Nephron progenitor cell (in vitro differentiated cells): Measurements from ENCODE around the gene KDM1A.

ENCODE experiments used
- DNase-seq: peaks from one replicate; pipeline ENCODE4 v3.0.0; 2021
- H3K27ac Mint-ChIP-seq: 2 replicates; pipeline ENCODE4 v1.8.0; 2021; ENCODE audit warnings: mild to moderate bottlenecking, moderate library complexity, mixed read lengths
- H3K27me3 Mint-ChIP-seq: 2 replicates; pipeline ENCODE4 v1.8.0; 2021; ENCODE audit warnings: mild to moderate bottlenecking, low read depth, mixed read lengths; ENCODE audit not compliant: poor library complexity
- H3K36me3 Mint-ChIP-seq: 2 replicates; pipeline ENCODE4 v1.8.0; 2021; ENCODE audit warnings: low read depth, mixed read lengths
- H3K4me1 Mint-ChIP-seq: 2 replicates; pipeline ENCODE4 v1.8.0; 2021; ENCODE audit warnings: mixed read lengths
- H3K4me3 Mint-ChIP-seq: 2 replicates; pipeline ENCODE4 v1.8.0; 2021; ENCODE audit warnings: mild to moderate bottlenecking, moderate library complexity, mixed read lengths
- H3K9me3 Mint-ChIP-seq: 2 replicates; pipeline ENCODE4 v1.8.0; 2021; ENCODE audit warnings: mild to moderate bottlenecking, moderate library complexity, mixed read lengths
- CTCF ChIP-seq: fragments of 200-600 bp; sonication (generic); IDR thresholded peaks from 2 replicates; pipeline ENCODE4 v1.5.0; 2021; ENCODE audit warnings: antibody characterized with exemption

The KDM1A gene

DNA sequence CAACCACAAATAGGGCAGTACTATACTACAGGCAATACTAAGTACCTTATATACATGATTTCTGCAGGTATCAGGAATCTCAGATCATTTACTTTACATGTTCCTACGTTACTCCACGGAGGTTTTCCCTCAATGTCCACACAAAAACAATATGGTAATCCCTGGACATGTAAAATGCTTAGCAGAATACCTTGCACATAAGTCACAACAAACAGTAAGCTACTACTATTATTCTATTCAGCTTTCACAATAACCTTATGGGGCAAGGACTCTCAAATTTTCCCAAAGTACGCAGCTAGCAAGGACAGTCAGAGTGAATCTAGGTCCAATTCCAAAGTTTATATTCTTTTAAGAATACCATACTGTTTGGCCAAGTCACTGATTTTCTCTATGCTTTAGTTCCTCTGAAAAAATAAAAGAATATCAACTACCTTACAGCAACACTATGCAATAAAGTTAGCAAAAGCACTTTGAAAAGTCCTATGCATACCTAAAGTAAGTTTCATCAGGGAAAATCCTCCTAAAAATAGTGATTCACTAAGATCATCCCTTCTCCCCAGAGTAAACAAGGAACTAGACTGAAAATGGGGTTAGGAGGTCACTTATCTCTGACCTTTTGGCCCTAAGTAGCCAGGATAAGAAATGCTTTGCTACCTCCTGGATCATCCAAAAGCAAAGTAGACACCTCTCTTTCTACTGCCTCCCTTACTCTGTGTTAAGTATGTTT is 82.0 kb downstream of the KDM1A start:
- no peak overlapping the region for H3K4me3 Mint-ChIP-seq
- H3K27ac Mint-ChIP-seq, result no peak overlapping the region
- H3K27me3 Mint-ChIP-seq, result no peaks in the 10 kb centered on the region
- no peak for DNase-seq
- H3K4me1 Mint-ChIP-seq, result peaks cover 28% of the 10 kb centered on the region
- peaks cover 20% of the 10 kb centered on the region for H3K36me3 Mint-ChIP-seq
- no peak for TF ChIP-seq CTCF
- peaks cover under 1% of the 10 kb centered on the region for H3K9me3 Mint-ChIP-seq

DNA sequence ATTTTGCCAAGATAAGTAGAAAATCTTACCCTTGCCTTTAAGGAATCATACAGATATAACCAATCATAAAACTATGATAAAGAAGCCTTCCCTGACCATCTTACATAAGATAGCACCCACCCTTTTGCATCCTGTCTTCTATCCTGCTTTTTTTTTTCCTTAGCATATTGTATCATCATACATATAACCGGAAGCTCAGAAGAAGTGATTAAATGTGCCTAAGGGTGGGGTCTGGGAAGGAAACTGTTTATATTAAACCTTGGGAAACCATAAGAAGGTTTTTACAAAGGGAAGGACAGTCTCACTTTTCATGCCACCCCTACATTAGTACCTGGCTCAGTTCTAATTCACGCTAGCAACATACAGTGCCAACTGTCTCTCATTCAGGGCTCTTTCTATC is 82.6 kb downstream of the KDM1A start:
- Mint-ChIP-seq H3K27ac (peak overlapping the region; percentile 49), H3K4me1 (peaks cover 28% of the 10 kb centered on the region), H3K4me3 (no peak overlapping the region), H3K27me3 (no peaks in the 10 kb centered on the region), H3K36me3 (peaks cover 23% of the 10 kb centered on the region), H3K9me3 (no peaks in the 10 kb centered on the region)
- no peak for DNase-seq
- TF ChIP-seq CTCF, result no peak

GRCh38 chr1:23102289-23102688 is 83.0 kb downstream of the KDM1A start:
- H3K4me1 Mint-ChIP-seq, result peaks cover 28% of the 10 kb centered on the region
- no peaks in the 10 kb centered on the region for H3K27me3 Mint-ChIP-seq
- peaks cover 26% of the 10 kb centered on the region for H3K36me3 Mint-ChIP-seq
- no peak overlapping the region for H3K4me3 Mint-ChIP-seq
- no peak for DNase-seq
- H3K9me3 Mint-ChIP-seq, result no peaks in the 10 kb centered on the region
- H3K27ac Mint-ChIP-seq, result peak overlapping the region; percentile 49
- TF ChIP-seq CTCF, result no peak

DNA sequence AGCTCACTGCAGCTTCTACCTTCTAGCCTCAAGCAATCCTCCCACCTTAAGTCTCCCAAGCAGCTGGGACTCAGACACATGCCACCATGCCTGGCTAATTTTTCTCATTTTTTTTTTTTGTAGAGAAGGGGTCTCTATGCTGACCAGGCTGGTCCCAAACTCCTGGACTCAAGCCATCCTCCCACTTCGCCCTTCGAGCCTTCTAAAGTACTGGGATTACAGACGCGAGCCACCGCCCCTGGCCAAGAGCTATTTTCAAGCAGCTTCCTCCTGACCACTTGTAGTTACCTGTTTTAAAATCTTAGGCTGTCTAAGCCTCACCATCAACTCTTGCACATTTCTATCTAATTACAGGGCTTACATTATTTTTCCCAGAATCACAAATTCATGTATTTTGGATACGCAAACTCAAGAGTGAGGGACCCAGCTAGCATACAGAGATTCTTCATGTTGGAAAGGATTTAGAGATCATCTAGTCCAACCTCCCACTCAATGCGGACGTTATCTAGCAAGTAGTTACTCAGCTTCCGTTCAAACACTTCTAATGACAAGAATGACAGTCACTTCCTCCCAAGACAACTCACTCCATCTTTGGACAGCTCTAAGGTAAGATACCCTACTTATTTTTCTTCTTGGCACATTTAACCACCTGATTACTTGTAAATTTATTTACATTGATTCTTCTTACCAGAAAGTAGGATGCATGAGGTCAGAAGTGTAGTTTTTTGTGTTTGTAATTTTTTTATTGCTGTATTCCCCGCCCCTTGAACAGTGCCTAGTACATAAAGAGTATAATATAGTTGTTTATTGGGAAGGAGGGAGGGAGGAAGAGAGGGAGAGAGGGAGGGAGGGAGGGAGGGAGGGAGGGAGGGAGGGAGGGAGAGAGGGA is 84.0 kb downstream of the KDM1A start:
- H3K9me3 Mint-ChIP-seq, result no peaks in the 10 kb centered on the region
- H3K27ac Mint-ChIP-seq, result peak overlapping the region; percentile 76
- H3K27me3 Mint-ChIP-seq, result no peaks in the 10 kb centered on the region
- no peak for DNase-seq
- H3K4me1 Mint-ChIP-seq, result peaks cover 28% of the 10 kb centered on the region
- H3K36me3 Mint-ChIP-seq, result peaks cover 33% of the 10 kb centered on the region
- H3K4me3 Mint-ChIP-seq, result no peak overlapping the region
- TF ChIP-seq CTCF, result no peak

DNA sequence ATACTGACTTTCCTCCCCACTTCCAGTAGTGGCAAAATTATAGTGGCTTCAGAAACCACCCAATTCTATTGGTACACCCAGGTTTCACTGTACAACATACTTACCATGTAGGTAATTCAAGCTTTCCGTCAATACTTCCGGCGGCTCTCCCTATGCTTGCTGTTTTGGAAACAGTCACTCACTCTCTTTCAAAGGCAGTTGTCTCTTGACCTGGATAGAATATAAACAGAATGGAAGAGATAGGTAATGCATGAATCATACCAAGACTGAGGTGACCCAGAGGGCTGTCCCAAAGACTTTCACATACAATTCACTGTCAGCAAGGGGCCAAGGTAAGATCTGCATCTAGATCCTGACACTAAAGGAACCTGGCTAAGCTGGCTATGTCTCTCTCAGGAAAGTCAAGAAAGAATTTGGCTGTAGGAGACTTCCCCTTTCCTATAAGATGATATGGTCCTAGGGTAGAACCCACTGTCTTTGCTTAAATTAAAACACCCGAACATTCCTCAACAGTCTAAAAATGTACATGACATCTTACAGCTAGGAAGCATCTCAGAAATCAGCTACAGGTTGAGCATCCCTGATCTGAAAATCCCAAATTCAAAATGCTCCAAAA is 89.8 kb downstream of the KDM1A start:
- Mint-ChIP-seq H3K4me3 (no peak overlapping the region), H3K36me3 (peaks cover 45% of the 10 kb centered on the region), H3K27ac (no peak overlapping the region), H3K27me3 (no peaks in the 10 kb centered on the region), H3K4me1 (peaks cover 19% of the 10 kb centered on the region), H3K9me3 (no peaks in the 10 kb centered on the region)
- TF ChIP-seq CTCF, result no peak
- DNase-seq, result no peak
